ENCODE data around the gene RALGPS1. TPM values are rescaled to one million over a fixed set of nuclear protein-coding genes. Genes with fewer than 3 reads are reported as not detected.

The RALGPS1 gene
- total and polyA plus RNA-seq, 5 donors from 2014 or later, result 1.8 to 10.3 (median 3.3) TPM

DNA sequence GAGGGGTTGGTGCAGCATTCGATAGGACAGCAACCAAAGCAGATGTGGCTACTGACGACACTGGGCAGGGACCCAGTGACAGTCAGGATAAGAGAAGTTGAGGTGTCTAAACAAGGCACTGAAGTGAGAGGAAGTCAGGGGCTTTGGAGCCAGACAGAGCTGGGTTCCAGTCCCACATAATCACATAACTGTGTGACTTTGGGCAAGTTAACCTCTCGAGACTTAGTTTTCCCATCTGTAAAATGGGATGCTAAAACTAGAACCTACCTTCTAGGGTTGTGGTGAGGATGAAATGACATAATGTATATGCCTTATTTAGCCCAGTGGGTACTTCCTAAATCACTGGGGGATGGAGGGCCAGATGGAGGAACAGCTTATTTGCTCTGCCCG, 204.7 kb downstream of the RALGPS1 start:
- ATAC-seq (ENCODE audit: low read depth in 2 of 2) (no peak), DNase-seq (no peak)
- Mint-ChIP-seq H3K4me3 (no peak overlapping the region), H3K36me3 (no peaks in the 10 kb centered on the region), H3K4me1 (peaks cover 0 to 14% (median 8%) of the 10 kb centered on the region in 4 donors), H3K27ac (no peak overlapping the region), H3K27me3 (peaks cover 21% of the 10 kb centered on the region), H3K9me3 (no peaks in the 10 kb centered on the region)
- Histone ChIP-seq H3K27ac (ENCODE audit: insufficient read depth, low read length, poor library complexity, severe bottlenecking) (no peak overlapping the region), H3K4me1 (ENCODE audit: control insufficient read depth, insufficient read depth, low read length, poor library complexity, severe bottlenecking) (no peaks in the 10 kb centered on the region), H3K4me3 (ENCODE audit: low read depth, low read length) (no peak overlapping the region), H3K27me3 (ENCODE audit: control insufficient read depth, insufficient read depth, low read length) (no peaks in the 10 kb centered on the region), H3K36me3 (ENCODE audit: control insufficient read depth, insufficient read depth, low read length) (no peaks in the 10 kb centered on the region), H3K9me3 (ENCODE audit: control insufficient read depth in 2 of 2, low read length in 2 of 2) (no peaks in the 10 kb centered on the region)

DNA sequence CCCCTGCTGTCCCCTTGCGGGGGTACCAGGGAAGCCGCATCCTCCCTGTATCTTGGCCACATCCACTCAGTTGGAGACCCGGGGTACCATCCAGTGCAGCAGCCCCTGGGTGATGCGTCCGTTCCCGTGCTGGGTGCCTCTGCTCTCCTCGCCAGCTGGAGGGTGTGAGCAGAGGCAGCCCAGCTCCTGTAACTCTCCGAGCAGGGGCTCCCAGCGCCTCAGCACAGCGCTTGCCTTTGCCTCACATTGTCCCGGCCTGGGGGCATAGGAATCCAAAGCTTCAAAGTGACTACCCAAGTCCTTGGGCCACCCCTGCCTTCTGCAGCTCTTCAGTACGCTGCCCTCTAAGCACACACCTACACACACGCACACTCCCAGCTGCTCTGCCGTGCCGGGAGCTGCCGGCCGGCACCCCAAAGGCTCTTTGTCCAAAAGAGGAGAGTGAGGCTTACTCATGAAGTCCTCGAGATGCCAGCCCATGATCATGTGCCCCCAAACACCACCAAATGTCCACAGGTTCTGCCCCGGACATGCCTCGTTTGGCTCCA, 207.1 kb downstream of the RALGPS1 start:
- H3K4me1 Mint-ChIP-seq, result peaks cover 0 to 12% (median 5%) of the 10 kb centered on the region in 4 donors
- H3K27ac ChIP-seq (ENCODE audit: insufficient read depth, low read length, poor library complexity, severe bottlenecking), result no peak overlapping the region
- no peaks in the 10 kb centered on the region for H3K9me3 Mint-ChIP-seq
- no peak overlapping the region for H3K4me3 ChIP-seq (ENCODE audit: low read depth, low read length)
- H3K27ac Mint-ChIP-seq, result no peak overlapping the region
- H3K9me3 ChIP-seq (ENCODE audit: control insufficient read depth in 2 of 2, low read length in 2 of 2), result no peaks in the 10 kb centered on the region
- no peaks in the 10 kb centered on the region for H3K36me3 Mint-ChIP-seq
- DNase-seq (no peak), ATAC-seq (ENCODE audit: low read depth in 2 of 2) (no peak)
- peak overlapping the region in 1 of 4 donors; percentile 47 for H3K4me3 Mint-ChIP-seq
- H3K36me3 ChIP-seq (ENCODE audit: control insufficient read depth, insufficient read depth, low read length), result no peaks in the 10 kb centered on the region
- no peaks in the 10 kb centered on the region for H3K27me3 ChIP-seq (ENCODE audit: control insufficient read depth, insufficient read depth, low read length)
- H3K4me1 ChIP-seq (ENCODE audit: control insufficient read depth, insufficient read depth, low read length, poor library complexity, severe bottlenecking), result no peaks in the 10 kb centered on the region
- peaks cover 35% of the 10 kb centered on the region for H3K27me3 Mint-ChIP-seq

DNA sequence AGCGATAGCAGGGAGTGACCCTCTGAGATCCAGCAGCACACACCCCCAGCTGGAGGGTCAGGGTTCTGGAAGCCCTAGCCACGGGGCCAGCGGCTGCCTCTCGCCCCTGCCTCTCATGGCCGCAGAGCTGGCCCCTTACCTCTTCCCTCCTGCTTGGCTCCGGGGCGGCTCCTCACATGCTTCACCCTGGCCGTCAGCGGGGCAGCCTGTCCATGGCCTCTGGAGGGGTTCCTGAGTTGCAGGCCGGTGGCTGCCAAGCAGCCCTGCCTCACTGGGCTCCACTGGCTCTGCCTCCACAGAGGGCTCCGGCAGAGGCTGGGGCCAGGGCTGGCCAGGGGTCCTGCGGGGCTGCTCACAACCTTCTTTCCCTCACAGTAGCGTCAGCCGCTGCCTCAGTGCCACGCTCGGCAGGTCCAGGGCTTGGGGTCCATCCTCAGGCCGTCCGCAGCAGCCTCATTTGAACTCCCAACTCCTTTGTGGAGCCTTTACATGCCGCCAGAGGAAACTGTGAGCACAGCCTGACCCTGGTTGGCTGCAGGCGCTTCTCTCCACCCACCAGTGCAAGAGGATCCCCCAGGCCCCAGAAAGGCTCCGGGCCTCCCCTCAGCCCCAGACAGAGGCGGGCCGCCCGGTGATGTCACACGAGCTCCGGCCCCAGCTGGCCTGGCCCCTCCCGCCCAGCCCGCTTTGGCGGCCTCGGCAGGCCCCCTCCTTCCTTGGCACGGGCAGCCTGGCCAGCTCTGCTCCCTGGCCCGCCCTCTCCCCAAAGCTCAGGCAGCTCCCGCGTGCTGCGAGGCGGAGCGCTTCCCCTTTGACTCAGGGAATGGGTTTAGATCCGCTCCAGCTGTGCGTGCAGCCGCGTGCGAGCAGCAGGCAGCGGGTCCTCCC, 207.8 kb downstream of the RALGPS1 start, which contains the start of gene ANGPTL2:
Gene ANGPTL2 (minus strand): TSS at position 460 of the 888 bp plus-strand sequence. CDS start 13,904 bp downstream, outside the sequence.
- Histone ChIP-seq H3K9me3 (ENCODE audit: control insufficient read depth in 2 of 2, low read length in 2 of 2) (no peaks in the 10 kb centered on the region), H3K36me3 (ENCODE audit: control insufficient read depth, insufficient read depth, low read length) (no peaks in the 10 kb centered on the region), H3K27ac (ENCODE audit: insufficient read depth, low read length, poor library complexity, severe bottlenecking) (no peak within 1 kb of the TSS), H3K4me3 (ENCODE audit: low read depth, low read length) (no peak within 1 kb of the TSS), H3K4me1 (ENCODE audit: control insufficient read depth, insufficient read depth, low read length, poor library complexity, severe bottlenecking) (no peaks in the 10 kb centered on the region), H3K27me3 (ENCODE audit: control insufficient read depth, insufficient read depth, low read length) (no peaks in the 10 kb centered on the region)
- Mint-ChIP-seq H3K4me1 (peaks cover 0 to 9% (median 3%) of the 10 kb centered on the region in 4 donors), H3K4me3 (peak within 1 kb of the TSS in 1 of 4 donors; percentile 47), H3K9me3 (no peaks in the 10 kb centered on the region), H3K27me3 (peaks cover 39% of the 10 kb centered on the region), H3K36me3 (no peaks in the 10 kb centered on the region), H3K27ac (no peak within 1 kb of the TSS)
- DNase-seq, result no peak
- peak in 1 of 2 donors; percentile 5 for ATAC-seq (ENCODE audit: low read depth in 2 of 2)

DNA sequence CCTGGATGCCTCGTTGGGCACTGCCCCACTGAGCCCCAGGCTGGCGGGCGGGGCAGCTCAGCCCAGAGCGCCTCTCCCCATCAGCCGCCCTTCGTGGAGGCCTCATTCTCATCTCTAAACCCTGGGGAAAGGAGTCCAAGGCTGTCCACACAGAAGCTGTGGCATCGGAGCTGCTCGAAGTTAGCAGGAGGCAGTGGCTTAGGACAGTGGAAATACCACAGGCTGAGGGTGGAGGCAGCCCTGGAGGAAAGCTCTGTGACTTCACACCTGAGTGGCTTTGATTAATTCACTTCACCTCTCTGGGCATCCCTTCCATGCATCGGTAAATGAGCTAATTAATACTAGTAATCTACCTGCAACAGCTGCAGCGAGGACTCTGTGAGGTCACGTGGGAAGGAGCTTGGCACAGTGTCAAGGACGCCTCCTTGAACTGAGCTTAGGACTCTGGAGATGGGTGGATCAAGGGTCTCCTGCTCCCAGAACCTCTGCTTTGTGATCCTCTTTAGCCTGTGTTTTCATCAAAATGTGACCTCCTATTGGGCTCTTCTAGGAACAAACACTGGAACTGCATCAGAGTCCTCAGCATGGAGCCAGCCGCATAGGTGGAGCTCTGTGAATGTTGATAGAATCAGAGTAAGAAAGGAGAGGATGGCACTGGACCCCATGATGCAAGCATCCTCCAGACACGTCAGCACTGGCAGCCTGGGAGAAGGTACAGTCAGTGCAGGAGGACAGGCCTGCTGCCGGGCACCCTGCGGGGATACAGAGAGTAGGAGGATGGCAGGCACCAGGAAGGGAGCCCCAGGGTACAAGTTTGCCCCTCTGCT, 208.7 kb downstream of the RALGPS1 start:
- Histone ChIP-seq H3K4me3 (ENCODE audit: low read depth, low read length) (no peak overlapping the region), H3K4me1 (ENCODE audit: control insufficient read depth, insufficient read depth, low read length, poor library complexity, severe bottlenecking) (no peaks in the 10 kb centered on the region), H3K27ac (ENCODE audit: insufficient read depth, low read length, poor library complexity, severe bottlenecking) (no peak overlapping the region), H3K9me3 (ENCODE audit: control insufficient read depth in 2 of 2, low read length in 2 of 2) (no peaks in the 10 kb centered on the region), H3K36me3 (ENCODE audit: control insufficient read depth, insufficient read depth, low read length) (no peaks in the 10 kb centered on the region), H3K27me3 (ENCODE audit: control insufficient read depth, insufficient read depth, low read length) (no peaks in the 10 kb centered on the region)
- Mint-ChIP-seq H3K9me3 (no peaks in the 10 kb centered on the region), H3K27me3 (peaks cover 39% of the 10 kb centered on the region), H3K4me3 (no peak overlapping the region), H3K27ac (no peak overlapping the region), H3K36me3 (no peaks in the 10 kb centered on the region), H3K4me1 (peaks cover 0 to 9% (median 3%) of the 10 kb centered on the region in 4 donors)
- ATAC-seq (ENCODE audit: low read depth in 2 of 2), result no peak
- no peak for DNase-seq

DNA sequence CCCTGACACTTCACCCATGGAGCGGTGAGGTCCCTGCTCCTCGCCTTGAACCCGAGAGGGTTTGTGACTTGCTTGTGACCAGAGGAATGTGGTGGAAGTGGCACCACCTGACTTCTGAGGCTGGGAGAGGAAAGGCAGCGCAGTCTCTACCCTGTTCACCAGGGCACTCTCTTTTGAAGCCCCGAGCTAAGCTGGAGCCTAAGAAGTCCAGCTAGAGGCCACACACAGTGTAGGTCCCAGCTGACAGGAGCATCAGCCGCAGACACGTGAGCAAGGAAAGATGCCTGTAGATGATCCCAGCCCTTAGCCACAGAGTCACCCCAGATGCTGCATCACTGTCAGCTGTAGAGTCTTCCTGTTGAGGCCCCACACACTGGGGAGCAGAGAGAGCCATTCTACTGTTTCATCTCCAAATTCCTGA, 209.5 kb downstream of the RALGPS1 start:
- Histone ChIP-seq H3K4me3 (ENCODE audit: low read depth, low read length) (no peak overlapping the region), H3K27ac (ENCODE audit: insufficient read depth, low read length, poor library complexity, severe bottlenecking) (no peak overlapping the region), H3K27me3 (ENCODE audit: control insufficient read depth, insufficient read depth, low read length) (no peaks in the 10 kb centered on the region), H3K9me3 (ENCODE audit: control insufficient read depth in 2 of 2, low read length in 2 of 2) (no peaks in the 10 kb centered on the region), H3K36me3 (ENCODE audit: control insufficient read depth, insufficient read depth, low read length) (no peaks in the 10 kb centered on the region), H3K4me1 (ENCODE audit: control insufficient read depth, insufficient read depth, low read length, poor library complexity, severe bottlenecking) (no peaks in the 10 kb centered on the region)
- DNase-seq (no peak), ATAC-seq (ENCODE audit: low read depth in 2 of 2) (no peak)
- Mint-ChIP-seq H3K27ac (no peak overlapping the region), H3K4me1 (peaks cover 0 to 9% (median 3%) of the 10 kb centered on the region in 4 donors), H3K9me3 (no peaks in the 10 kb centered on the region), H3K36me3 (no peaks in the 10 kb centered on the region), H3K27me3 (peaks cover 39% of the 10 kb centered on the region), H3K4me3 (no peak overlapping the region)

DNA sequence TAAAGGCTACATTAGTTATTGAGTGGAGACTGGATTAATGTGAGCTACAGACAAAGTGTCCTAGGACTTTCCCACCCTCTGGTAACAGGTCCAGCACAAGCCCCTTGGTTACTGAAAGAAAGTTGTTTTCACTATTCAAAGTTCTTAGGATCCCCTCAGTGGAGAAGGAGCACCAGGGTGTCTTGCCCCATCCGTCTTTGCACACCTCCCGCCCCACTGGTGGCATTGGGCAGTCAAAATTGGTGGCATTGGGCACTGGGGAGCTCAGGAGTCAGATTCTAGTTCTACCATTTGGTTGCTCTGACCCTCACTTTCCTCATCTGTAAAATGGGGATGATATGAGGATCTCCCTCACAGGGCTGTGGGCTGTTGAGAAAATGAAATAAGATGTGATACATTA, 210.2 kb downstream of the RALGPS1 start:
- no peak overlapping the region for H3K4me3 ChIP-seq (ENCODE audit: low read depth, low read length)
- no peaks in the 10 kb centered on the region for H3K9me3 ChIP-seq (ENCODE audit: control insufficient read depth in 2 of 2, low read length in 2 of 2)
- no peaks in the 10 kb centered on the region for H3K36me3 Mint-ChIP-seq
- H3K27me3 ChIP-seq (ENCODE audit: control insufficient read depth, insufficient read depth, low read length), result no peaks in the 10 kb centered on the region
- peaks cover 0 to 9% (median 3%) of the 10 kb centered on the region in 4 donors for H3K4me1 Mint-ChIP-seq
- H3K36me3 ChIP-seq (ENCODE audit: control insufficient read depth, insufficient read depth, low read length), result no peaks in the 10 kb centered on the region
- H3K4me3 Mint-ChIP-seq, result no peak overlapping the region
- H3K27ac Mint-ChIP-seq, result no peak overlapping the region
- no peaks in the 10 kb centered on the region for H3K4me1 ChIP-seq (ENCODE audit: control insufficient read depth, insufficient read depth, low read length, poor library complexity, severe bottlenecking)
- no peak for DNase-seq
- H3K27me3 Mint-ChIP-seq, result peaks cover 43% of the 10 kb centered on the region
- H3K9me3 Mint-ChIP-seq, result no peaks in the 10 kb centered on the region
- no peak overlapping the region for H3K27ac ChIP-seq (ENCODE audit: insufficient read depth, low read length, poor library complexity, severe bottlenecking)
- no peak for ATAC-seq (ENCODE audit: low read depth in 2 of 2)

DNA sequence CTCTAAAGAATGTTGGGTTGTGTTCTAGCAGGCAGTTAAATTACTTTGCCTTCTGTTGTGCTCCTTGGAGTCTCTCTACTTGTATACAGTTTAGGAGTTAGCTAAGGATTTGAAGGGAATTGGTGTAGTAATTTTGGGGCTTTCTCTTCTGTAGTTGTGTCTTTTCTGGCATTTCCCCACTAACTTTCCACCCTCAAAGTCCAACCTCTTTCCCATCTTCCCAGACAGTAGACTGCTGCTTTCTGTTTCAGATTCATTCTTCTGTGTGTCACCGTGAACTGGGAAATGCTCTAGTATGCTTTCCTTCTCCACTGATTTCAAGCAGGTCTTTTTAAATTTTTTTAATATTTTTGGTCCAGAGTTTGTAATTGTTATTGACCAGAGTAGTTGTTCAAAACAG, 212.4 kb downstream of the RALGPS1 start:
- H3K36me3 ChIP-seq (ENCODE audit: control insufficient read depth, insufficient read depth, low read length), result no peaks in the 10 kb centered on the region
- H3K4me1 ChIP-seq (ENCODE audit: control insufficient read depth, insufficient read depth, low read length, poor library complexity, severe bottlenecking), result no peaks in the 10 kb centered on the region
- H3K9me3 ChIP-seq (ENCODE audit: control insufficient read depth in 2 of 2, low read length in 2 of 2), result no peaks in the 10 kb centered on the region
- no peaks in the 10 kb centered on the region for H3K9me3 Mint-ChIP-seq
- no peaks in the 10 kb centered on the region for H3K36me3 Mint-ChIP-seq
- DNase-seq (no peak), ATAC-seq (ENCODE audit: low read depth in 2 of 2) (no peak)
- H3K4me3 Mint-ChIP-seq, result no peak overlapping the region
- peaks cover 0 to 5% (median 0%) of the 10 kb centered on the region in 4 donors for H3K4me1 Mint-ChIP-seq
- H3K4me3 ChIP-seq (ENCODE audit: low read depth, low read length), result no peak overlapping the region
- H3K27ac ChIP-seq (ENCODE audit: insufficient read depth, low read length, poor library complexity, severe bottlenecking), result no peak overlapping the region
- peaks cover 36% of the 10 kb centered on the region for H3K27me3 Mint-ChIP-seq
- no peaks in the 10 kb centered on the region for H3K27me3 ChIP-seq (ENCODE audit: control insufficient read depth, insufficient read depth, low read length)
- H3K27ac Mint-ChIP-seq, result no peak overlapping the region

All from CD4-positive, CD25-positive, alpha-beta regulatory T cell (primary cell).